Posterior vena cava (tissue), 2 donors: ENCODE data around the gene ENTPD8. TPM values are rescaled to one million over a fixed set of nuclear protein-coding genes. Genes with fewer than 3 reads are reported as not detected.

Experiments
- DNase-seq: peaks from one replicate; pipeline ENCODE4 v3.0.0-alpha.2; 2020; ENCODE audit warnings: low spot score
- intact Hi-C, 2 donors: fragments of 100-400 bp; cut with DNase I; formaldehyde crosslinking; loops; one replicate each; pipeline versions ENCODE4 v1.14.1 to v1.14.2; 2022 to 2023
- total RNA-seq, 2 donors: library from RNA; stranded (reverse); fragmentation: NEBNext Ultra II Directional; extraction: Animal tissue kit (Norgen Biotek cat#: 25700); gene quantifications; one replicate each; pipeline ENCODE4 v1.2.1, GENCODE V29; 2021
- donor health status: DM: yes; HTN: yes; CAD: no.
- donor health status: DM: yes; HTN: yes; CAD: no.

ENTPD8 gene
- total RNA-seq, 2 donors from 2014 or later: not detected

- intact Hi-C loops: no loop called here
- DNase-seq: no peak
Measured at GRCh38 chr9:137477778-137478612, 36.8 kb upstream of the ENTPD8 start.

DNA sequence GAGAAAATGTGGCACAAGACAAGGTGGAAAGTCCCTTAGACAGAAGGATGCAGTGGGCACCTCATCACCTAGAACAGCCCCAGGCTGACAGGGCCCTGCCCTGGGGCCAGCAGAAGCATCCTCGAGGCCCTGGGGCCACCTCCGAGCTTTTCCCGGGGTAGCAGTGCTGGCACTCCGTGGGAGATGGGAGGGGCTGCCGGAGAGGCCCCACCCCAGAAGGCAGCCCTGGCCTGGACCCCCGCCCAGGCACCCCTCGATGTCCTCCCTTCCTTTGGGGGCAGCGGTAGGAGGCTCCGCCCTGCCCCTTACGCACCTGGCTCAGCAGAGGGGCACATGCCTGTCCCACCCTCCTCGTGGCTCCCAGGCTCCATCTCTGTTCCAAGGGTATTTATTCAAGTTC lies 35.7 kb upstream of the ENTPD8 start:
- DNase-seq: no peak
- intact Hi-C loops: no loop called here

DNA sequence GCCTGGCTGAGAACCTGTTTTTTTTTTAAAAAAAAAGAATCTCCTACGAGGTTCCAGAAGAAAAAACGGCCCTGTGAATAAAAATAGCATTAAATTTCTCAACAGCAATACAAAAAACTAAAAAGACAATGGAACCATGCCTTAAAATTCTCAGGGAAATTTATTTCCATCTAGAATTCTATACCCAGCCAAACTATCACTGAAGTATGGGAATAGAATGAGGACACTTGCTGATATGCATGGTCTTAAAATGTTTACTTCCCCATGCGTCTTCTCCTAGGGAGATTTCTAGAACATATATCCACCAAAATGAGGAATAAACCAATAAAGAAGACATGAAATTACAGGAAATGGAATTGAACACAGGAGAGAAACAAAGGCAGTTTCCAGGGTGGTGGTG lies 34.5 kb upstream of the ENTPD8 start:
- no peak for DNase-seq
- intact Hi-C loops: no loop called here

- DNase-seq: no peak
- intact Hi-C loops: no loop called here
Measured at GRCh38 chr9:137474271-137474670, 33.1 kb upstream of the ENTPD8 start.

- intact Hi-C loops: no loop called here
- no peak for DNase-seq
Measured at GRCh38 chr9:137470785-137471184, 29.6 kb upstream of the ENTPD8 start.

- DNase-seq: no peak
- intact Hi-C loops: no loop called here
Measured at GRCh38 chr9:137467896-137468295, 26.7 kb upstream of the ENTPD8 start.

DNA sequence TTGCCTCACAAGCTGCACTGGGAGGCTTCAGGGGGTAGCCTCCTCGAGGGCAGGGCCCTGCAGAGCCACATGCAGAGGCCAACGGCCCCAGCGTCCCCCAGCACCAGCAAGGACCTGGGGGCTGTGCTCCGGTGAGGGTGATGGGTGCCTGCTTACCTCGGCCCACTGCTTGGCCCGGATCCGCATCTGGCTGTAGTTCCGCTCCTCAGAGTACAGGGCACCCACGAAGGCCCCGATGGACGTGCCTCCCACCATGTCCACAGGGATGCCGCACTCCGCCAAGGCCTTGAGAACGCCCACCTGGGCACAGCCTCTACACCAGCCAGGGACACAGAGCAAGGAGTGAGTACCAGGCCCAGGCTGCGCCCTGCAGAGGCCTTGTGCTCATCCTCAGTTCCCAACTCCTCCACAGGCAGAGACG lies 26.0 kb upstream of the ENTPD8 start:
- intact Hi-C loops: no loop called here
- peak; percentile 66 for DNase-seq

DNA sequence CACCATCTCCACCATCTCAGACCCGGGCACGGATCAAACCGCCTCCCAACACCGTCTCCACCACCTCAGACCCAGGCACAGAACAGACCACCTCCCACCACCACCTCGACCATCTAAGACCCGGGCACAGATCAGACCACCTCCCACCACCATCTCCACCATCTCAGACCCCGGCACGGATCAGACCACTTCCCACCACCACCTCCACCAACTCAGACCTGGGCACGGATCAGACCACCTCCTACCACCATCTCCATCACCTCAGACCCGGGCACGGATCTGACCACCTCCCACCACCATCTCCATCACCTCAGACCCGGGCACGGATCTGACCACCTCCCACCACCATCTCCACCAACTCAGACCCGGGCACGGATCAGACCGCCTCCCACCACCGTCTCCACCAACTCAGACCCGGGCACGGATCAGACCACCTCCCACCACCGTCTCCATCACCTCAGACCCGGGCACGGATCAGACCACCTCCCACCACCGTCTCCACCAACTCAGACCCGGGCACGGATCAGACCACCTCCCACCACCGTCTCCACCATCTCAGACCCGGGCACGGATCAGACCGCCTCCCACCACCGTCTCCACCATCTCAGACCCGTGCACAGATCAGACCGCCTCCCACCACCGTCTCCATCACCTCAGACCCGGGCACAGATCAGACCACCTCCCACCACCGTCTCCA lies 25.4 kb upstream of the ENTPD8 start:
- intact Hi-C loops: loop anchor here in 1 of 2 donors (1.0 kb wide), 1 partner anchor 26 kb away; no protein-coding TSS in a partner anchor
- peak; percentile 34 for DNase-seq

- DNase-seq: peak; percentile 66
- intact Hi-C loops: loop anchor here in 1 of 2 donors (1.0 kb wide), 1 partner anchor 26 kb away; no protein-coding TSS in a partner anchor
Measured at GRCh38 chr9:137465720-137466388, 24.7 kb upstream of the ENTPD8 start.

DNA sequence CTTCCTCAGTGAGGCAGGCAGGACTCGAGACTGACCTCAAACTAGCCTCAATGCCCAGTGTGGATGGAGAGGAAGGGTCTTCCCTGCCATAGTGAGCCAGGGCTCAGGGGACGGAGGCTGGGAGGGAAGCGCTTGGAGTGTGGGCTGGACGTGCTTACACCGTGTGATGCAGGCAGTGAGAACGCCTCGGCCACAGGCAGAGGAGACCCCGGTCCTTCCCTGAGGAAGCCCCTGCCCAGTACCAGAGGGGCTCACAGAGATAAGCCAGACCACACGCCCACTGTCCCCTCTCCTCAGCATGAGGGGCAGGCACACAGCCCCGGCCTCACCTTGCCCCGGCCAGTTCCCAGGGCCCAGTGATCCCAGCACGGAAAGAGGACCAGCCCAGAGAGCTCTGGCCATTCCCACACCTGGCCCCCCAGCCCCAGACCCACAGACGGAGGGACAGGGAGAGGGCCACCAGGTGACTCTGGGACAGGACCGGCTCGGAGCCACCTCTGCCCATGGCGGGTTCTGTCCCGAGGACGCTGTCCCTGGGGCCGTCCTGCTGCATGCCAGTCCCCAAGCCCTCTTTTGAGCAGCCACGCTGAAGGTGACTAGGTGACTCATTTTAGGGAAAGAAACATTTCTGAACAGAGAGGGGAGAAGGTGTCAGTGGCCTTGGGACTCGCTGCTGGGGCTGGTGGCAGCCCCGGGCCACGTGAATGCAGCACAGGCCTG lies 24.0 kb upstream of the ENTPD8 start:
- intact Hi-C loops: no loop called here
- DNase-seq: peak; percentile 78

GRCh38 chr9:137464291-137464999 lies 23.3 kb upstream of the ENTPD8 start:
- intact Hi-C loops: no loop called here
- DNase-seq: peak; percentile 77

DNA sequence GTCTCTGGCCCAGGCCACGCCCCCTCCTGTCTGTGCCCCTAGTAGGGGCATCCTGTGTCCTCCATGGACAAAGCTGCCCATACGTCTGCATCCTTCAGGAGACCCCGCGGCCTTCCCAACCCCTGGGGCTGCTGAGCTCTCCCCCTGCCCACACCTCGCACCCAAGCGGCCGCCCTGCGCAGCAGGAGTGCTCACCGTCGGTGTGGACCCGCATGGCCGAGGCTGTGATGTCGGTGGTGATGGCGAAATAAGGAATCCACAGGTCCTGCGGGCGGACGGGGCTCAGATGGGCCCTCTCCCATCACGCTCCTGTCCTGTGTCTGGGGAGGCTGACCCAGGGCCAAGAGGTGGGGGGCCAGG lies 22.8 kb upstream of the ENTPD8 start:
- DNase-seq: peak; percentile 78
- intact Hi-C loops: no loop called here

DNA sequence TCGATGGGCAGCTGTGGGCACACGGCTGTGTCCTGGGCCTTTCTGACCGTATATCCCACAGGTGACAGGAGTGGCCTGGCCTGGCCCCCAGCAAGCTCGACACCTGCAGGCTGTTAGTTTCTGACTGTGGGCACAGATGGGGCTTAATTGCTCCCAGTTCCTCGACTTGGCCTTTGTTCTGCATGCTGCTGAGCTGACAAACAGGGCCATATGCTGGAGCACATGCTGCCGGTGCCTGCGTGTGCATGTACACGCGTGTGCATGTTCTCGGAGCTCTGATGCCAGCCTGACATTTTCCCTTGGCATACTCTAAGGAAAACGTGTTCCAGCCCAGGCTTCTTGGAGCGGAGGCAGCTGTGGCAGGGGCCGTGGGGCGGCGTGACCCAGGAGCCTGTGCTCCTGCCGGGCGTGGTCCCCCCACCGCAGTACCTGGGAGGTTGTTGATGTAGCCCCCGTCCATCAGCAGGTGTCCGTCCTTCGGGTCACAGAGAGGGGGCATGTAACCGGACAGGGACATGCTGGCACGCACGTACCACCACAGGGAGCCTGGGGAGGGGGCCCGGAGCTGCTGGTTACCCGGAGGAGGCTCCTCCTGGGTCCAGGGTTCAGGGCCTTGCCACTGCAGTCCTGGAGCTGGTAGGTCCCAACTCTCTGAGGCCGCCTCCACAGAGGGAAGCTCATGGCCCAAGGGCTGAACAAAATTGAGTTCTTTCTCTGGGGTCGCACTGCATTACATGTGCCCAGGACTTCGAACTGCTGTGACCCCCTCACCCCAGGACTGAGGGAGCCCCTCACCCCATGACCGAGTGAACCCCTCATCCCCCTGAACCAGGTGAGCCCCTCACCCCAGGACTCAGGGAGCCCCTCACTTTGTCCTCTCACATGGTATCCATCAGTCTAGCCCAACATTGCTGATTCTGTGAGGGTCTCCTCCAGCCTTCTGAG lies 22.1 kb upstream of the ENTPD8 start:
- intact Hi-C loops: no loop called here
- peak; percentile 62 for DNase-seq

GRCh38 chr9:137462396-137462985 lies 21.3 kb upstream of the ENTPD8 start:
- DNase-seq: peak; percentile 79
- intact Hi-C loops: no loop called here

GRCh38 chr9:137461663-137462395 lies 20.7 kb upstream of the ENTPD8 start:
- intact Hi-C loops: no loop called here

GRCh38 chr9:137461316-137461662 lies 20.1 kb upstream of the ENTPD8 start:
- no peak for DNase-seq
- intact Hi-C loops: no loop called here

More at GRCh38 chr9:137461663-137462395, 20.7 kb upstream of the ENTPD8 start:
- peak; percentile 93 for DNase-seq
